Heart right ventricle (tissue), 16 donors: ENCODE measurements around the gene SULT2B1. TPM values are rescaled to one million over a fixed set of nuclear protein-coding genes. Genes with fewer than 3 reads are reported as not detected.
"Not testable (repeated sequence)": the region's sequence is repeated elsewhere in the genome, so short reads cannot be mapped to it uniquely, and the experiment has no call there.

Source experiments
- ATAC-seq, 8 donors: fragments of 200-7000 bp; cut with Tn5 transposase; one replicate each; pipeline ENCODE4 v1.9.1; 2020; ENCODE audit warnings: mild to moderate bottlenecking in 8 of 8, moderate library complexity in 8 of 8, moderate number of reproducible peaks in 1 of 8
- DNase-seq, 2 donors: peaks; one replicate each; pipeline ENCODE4 v3.0.0-alpha.2; 2020
- H3K27ac ChIP-seq, 10 donors: fragments of 200-600 bp; sonication (generic) in 2 of 10; one replicate each; pipeline versions ENCODE4 v1.5.0 to v1.8.0; 2020 to 2022; ENCODE audit warnings: mild to moderate bottlenecking in 3 of 10
- H3K27me3 ChIP-seq, 7 donors: fragments of 200-600 bp; one replicate each; pipeline ENCODE4 v1.8.0; 2021 to 2022; ENCODE audit warnings: mild to moderate bottlenecking in 2 of 7
- H3K36me3 ChIP-seq, 9 donors: fragments of 200-600 bp; sonication (generic) in 1 of 9; one replicate each; pipeline versions ENCODE4 v1.5.0 to v1.8.0; 2020 to 2022; ENCODE audit warnings: mild to moderate bottlenecking in 2 of 9
- H3K4me1 ChIP-seq, 9 donors: fragments of 200-600 bp; sonication (generic) in 1 of 9; one replicate each; pipeline versions ENCODE4 v1.5.0 to v1.8.0; 2020 to 2022; ENCODE audit warnings: mild to moderate bottlenecking in 4 of 9
- H3K4me3 ChIP-seq, 10 donors: fragments of 200-600 bp; sonication (generic) in 2 of 10; one replicate each; pipeline versions ENCODE4 v1.5.0 to v1.8.0; 2020 to 2022; ENCODE audit warnings: mild to moderate bottlenecking in 7 of 10, moderate library complexity in 2 of 10
- H3K9me3 ChIP-seq, 11 donors: fragments of 200-600 bp in 10 of 11; sonication (generic) in 2 of 11; one replicate each; pipeline versions ENCODE4 v1.5.0 to v1.8.0; 2013 to 2022; ENCODE audit warnings: mild to moderate bottlenecking in 2 of 11, control low read depth in 1 of 11, moderate library complexity in 1 of 11
- CTCF ChIP-seq, 9 donors: fragments of 200-600 bp; sonication (generic) in 2 of 9; IDR thresholded peaks; one replicate each; pipeline versions ENCODE4 v1.5.0 to v1.8.0; 2021 to 2022; ENCODE audit warnings: antibody characterized with exemption in 9 of 9, mild to moderate bottlenecking in 5 of 9, moderate library complexity in 1 of 9
- WGBS, 2 donors: extraction: QIAGEN DNeasy Blood & Tissue Kit; methylation state at CpG; one replicate each; pipeline ENCODE4 v1.1.7; 2013; ENCODE audit warnings: inconsistent platforms in 1 of 2; 5-methylcytosine and 5-hydroxymethylcytosine counted together
- intact Hi-C, 10 donors: fragments of 100-400 bp; cut with DNase I; formaldehyde crosslinking; loops; one replicate each; pipeline versions ENCODE4 v1.11.1 to v1.14.2; 2022
- polyA plus RNA-seq, 2 donors: library from polyadenylated mRNA; stranded (reverse); fragments of 200-250 nt; gene quantifications; one replicate each; pipeline ENCODE4 v1.2.3, GENCODE V29; 2013
- total RNA-seq, 10 donors: library from RNA; stranded (reverse); fragmentation: NEBNext Ultra II Directional in 3 of 10; extraction: Animal tissue kit (Norgen Biotek cat#: 25700) in 3 of 10; gene quantifications; one replicate each; pipeline versions ENCODE4 v1.2.1 to v1.2.4, GENCODE V29; 2021 to 2023
- donor health status: Arrhythmogenic right ventricular cardiomyopathy.
- donor health status: ischemic (EF 13 %, LVEDD 7.1; RV severe dilation, severe dysfunction).
- donor health status: healthy with polysubstance abuse.
- donor health status: DM: no; HTN: yes; CAD: no.
- donor health status: DM: no; HTN: no; CAD: no.
- donor health status: ischemic (EF 25% LVEDD 6.9; RV normal size, moderate dysfunction).
- donor health status: ischemic (EF 25% LVEDD 5.7; RV mildly dilated, moderate dysfunction).
- donor health status: healthy.
- donor health status: DM: yes; HTN: yes; CAD: no.
- donor health status: Ischemic cardiomyopathy.
- donor health status: ischemic (EF 35%, LVEDD 5.7; RV mildly dilated, moderate dysfunction).
- donor health status: nonischemic (EF 11% LVEDD 7.7; RV severe dilation, severe dysfunction).
- donor health status: DM: yes; HTN: yes; CAD: no.
- donor health status: PGD.
- donor health status: ischemic (EF 29% LVEDD 5.4; RV normal size, mild dysfunction).
- donor health status: nonischemic (EF 23%, LVEDD 6.1; RV moderate dilation, normal function).

SULT2B1 gene
- total and polyA plus RNA-seq, 12 donors = 0.13 to 0.70 (median 0.42) TPM; not detected in 7

GRCh38 chr19:48569814-48570213 is 17.8 kb downstream of the SULT2B1 start:
- no peak overlapping the region for H3K4me3 ChIP-seq
- WGBS, 2 donors = 56 to 61% methylated on average over 11 of the region's 11 CpGs
- H3K36me3 ChIP-seq = no peaks in the 10 kb centered on the region
- H3K9me3 ChIP-seq = no peaks in the 10 kb centered on the region
- no peak for DNase-seq
- peaks cover 0 to 14% (median 8%) of the 10 kb centered on the region in 9 donors for H3K4me1 ChIP-seq
- TF ChIP-seq CTCF (IDR thresholded peaks at IDR 0.05) = no peak
- peaks cover 0 to 6% (median 0%) of the 10 kb centered on the region in 7 donors for H3K27me3 ChIP-seq
- H3K27ac ChIP-seq = no peak overlapping the region
- ATAC-seq = no peak
- intact Hi-C loops = no loop called here

GRCh38 chr19:48571378-48572162 is 19.6 kb downstream of the SULT2B1 start:
- no peak overlapping the region for H3K4me3 ChIP-seq
- peaks cover 0 to 6% (median 0%) of the 10 kb centered on the region in 7 donors for H3K27me3 ChIP-seq
- intact Hi-C loops = no loop called here
- peaks cover 0 to 14% (median 8%) of the 10 kb centered on the region in 9 donors for H3K4me1 ChIP-seq
- H3K9me3 ChIP-seq = no peaks in the 10 kb centered on the region
- no peaks in the 10 kb centered on the region for H3K36me3 ChIP-seq
- 65 to 81% methylated on average over 5 of the region's 5 CpGs for WGBS, 2 donors
- no peak overlapping the region for H3K27ac ChIP-seq
- TF ChIP-seq CTCF (IDR thresholded peaks at IDR 0.05) = no peak
- ATAC-seq = no peak
- DNase-seq = no peak

GRCh38 chr19:48573163-48573505 is 21.2 kb downstream of the SULT2B1 start:
- 59 to 77% methylated on average over 12 of the region's 12 CpGs for WGBS, 2 donors
- ATAC-seq (peak in 3 of 8 donors; percentile 14 to 50 (median 23)), DNase-seq (peak in 1 of 2 donors; percentile 20)
- Histone ChIP-seq H3K4me3 (no peak overlapping the region), H3K4me1 (peaks cover 0 to 8% (median 2%) of the 10 kb centered on the region in 9 donors), H3K9me3 (no peaks in the 10 kb centered on the region), H3K27me3 (peaks cover 0 to 6% (median 0%) of the 10 kb centered on the region in 7 donors), H3K27ac (peak overlapping the region in 3 of 10 donors; percentile 1 to 54 (median 29)), H3K36me3 (no peaks in the 10 kb centered on the region)
- TF ChIP-seq CTCF (IDR thresholded peaks at IDR 0.05) = no peak
- intact Hi-C loops = no loop called here

- H3K27ac ChIP-seq = no peak overlapping the region
- no peaks in the 10 kb centered on the region for H3K9me3 ChIP-seq
- intact Hi-C loops = loop anchor here in 1 of 10 donors (2.0 kb wide), 1 partner anchor 65 kb away; the partner anchor contains the start of gene LMTK3
- DNase-seq (no peak), ATAC-seq (no peak)
- no peaks in the 10 kb centered on the region for H3K4me1 ChIP-seq
- no peaks in the 10 kb centered on the region for H3K36me3 ChIP-seq
- no peaks in the 10 kb centered on the region for H3K27me3 ChIP-seq
- H3K4me3 ChIP-seq = no peak overlapping the region
- TF ChIP-seq CTCF (IDR thresholded peaks at IDR 0.05) = no peak
- 71 to 78% methylated on average over 23 of the region's 23 CpGs for WGBS, 2 donors
These were observed 24.1 kb downstream of the SULT2B1 start for GRCh38 chr19:48575931-48576622.

- ATAC-seq = not testable (repeated sequence)
- WGBS, 2 donors = 88 to 95% methylated on average over 7 of the region's 7 CpGs
These were observed 25.9 kb downstream of the SULT2B1 start for GRCh38 chr19:48577908-48578307.

More at GRCh38 chr19:48577908-48578307, 25.9 kb downstream of the SULT2B1 start:
- DNase-seq, H3K9me3 ChIP-seq, H3K4me3 ChIP-seq, H3K36me3 ChIP-seq, H3K27me3 ChIP-seq, H3K4me1 ChIP-seq, H3K27ac ChIP-seq, intact Hi-C loops: not testable (repeated sequence)
